IPS-20b (cell line): Measurements from ENCODE around the gene IZUMO1.
"Not testable (repeated sequence)": the region's sequence is repeated elsewhere in the genome, so short reads cannot be mapped to it uniquely, and the experiment has no call there.

Source experiments
- H3K27ac ChIP-seq: one replicate; pipeline ENCODE4 v1.5.1; 2013; ENCODE audit warnings: low read length
- H3K27me3 ChIP-seq: 2 replicates; pipeline ENCODE4 v1.6.1; 2013; ENCODE audit warnings: mild to moderate bottlenecking, low read length, inconsistent platforms; ENCODE audit not compliant: insufficient read depth
- H3K36me3 ChIP-seq: 2 replicates; pipeline ENCODE4 v1.6.1; 2013; ENCODE audit warnings: low read depth, mild to moderate bottlenecking, inconsistent platforms, low read length, moderate library complexity; ENCODE audit not compliant: insufficient read depth
- H3K4me1 ChIP-seq: 2 replicates; pipeline ENCODE4 v1.6.1; 2013; ENCODE audit warnings: mild to moderate bottlenecking, control low read depth, inconsistent platforms, low read length, moderate library complexity; ENCODE audit not compliant: insufficient read depth
- H3K4me3 ChIP-seq: 2 replicates; pipeline ENCODE4 v1.5.1; 2013; ENCODE audit warnings: mild to moderate bottlenecking, low read length, inconsistent platforms
- H3K9ac ChIP-seq: 2 replicates; pipeline ENCODE4 v1.6.1; 2013; ENCODE audit warnings: low read depth, mild to moderate bottlenecking, inconsistent platforms, low read length, moderate library complexity
- H3K9me3 ChIP-seq: 2 replicates; pipeline ENCODE4 v1.6.1; 2013; ENCODE audit warnings: mild to moderate bottlenecking, low read depth, low read length, inconsistent platforms; ENCODE audit not compliant: insufficient read depth

The IZUMO1 gene

DNA sequence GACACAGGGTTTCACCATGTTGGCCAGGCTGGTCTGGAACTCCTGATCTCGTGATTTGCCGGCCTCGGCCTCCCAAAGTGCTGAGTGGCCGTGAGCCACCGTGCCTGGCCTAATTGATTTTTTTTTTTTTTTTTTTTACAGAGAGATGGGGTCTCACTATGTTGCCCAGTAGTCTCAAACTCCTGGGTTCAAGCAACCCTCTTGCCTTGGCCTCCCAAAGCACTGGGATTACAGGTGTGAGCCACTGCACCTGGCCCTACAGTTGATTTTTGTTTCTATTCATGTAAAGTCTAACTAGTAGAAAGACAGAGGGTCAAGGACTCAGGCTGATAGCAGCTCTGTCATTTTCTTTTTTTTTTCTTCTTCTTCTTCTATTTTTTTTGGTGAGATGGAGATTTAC is 30.4 kb upstream of the IZUMO1 start:
- Histone ChIP-seq H3K36me3 (no peaks in the 10 kb centered on the region), H3K9ac (no peak overlapping the region), H3K4me3 (no peak overlapping the region), H3K27me3 (no peaks in the 10 kb centered on the region), H3K27ac (no peak overlapping the region), H3K4me1 (no peaks in the 10 kb centered on the region), H3K9me3 (no peaks in the 10 kb centered on the region)

DNA sequence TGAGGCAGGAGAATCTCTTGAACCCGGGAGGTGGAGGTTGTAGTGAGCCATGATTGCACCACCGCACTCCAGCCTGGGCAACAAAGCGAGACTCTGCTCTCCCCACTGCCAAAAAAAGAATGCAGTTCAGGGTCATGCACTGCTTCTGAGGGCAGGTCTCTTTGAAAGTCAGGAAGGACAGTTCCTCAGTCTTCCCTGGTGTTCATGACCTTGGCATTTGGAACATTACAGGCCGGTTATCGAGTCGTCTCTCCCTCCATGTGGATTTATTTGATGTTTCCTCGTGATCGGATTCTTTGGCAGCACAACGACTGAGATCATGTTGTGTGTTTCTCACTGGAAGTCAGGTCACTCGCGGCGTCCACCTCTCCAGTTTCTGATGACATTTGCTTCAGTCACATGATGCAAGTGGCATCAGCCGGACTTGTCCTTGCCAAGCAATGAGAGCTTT is 25.8 kb upstream of the IZUMO1 start:
- Histone ChIP-seq H3K27ac (no peak overlapping the region), H3K9me3 (no peaks in the 10 kb centered on the region), H3K27me3 (no peaks in the 10 kb centered on the region), H3K4me3 (no peak overlapping the region), H3K4me1 (no peaks in the 10 kb centered on the region), H3K36me3 (no peaks in the 10 kb centered on the region), H3K9ac (no peak overlapping the region)

DNA sequence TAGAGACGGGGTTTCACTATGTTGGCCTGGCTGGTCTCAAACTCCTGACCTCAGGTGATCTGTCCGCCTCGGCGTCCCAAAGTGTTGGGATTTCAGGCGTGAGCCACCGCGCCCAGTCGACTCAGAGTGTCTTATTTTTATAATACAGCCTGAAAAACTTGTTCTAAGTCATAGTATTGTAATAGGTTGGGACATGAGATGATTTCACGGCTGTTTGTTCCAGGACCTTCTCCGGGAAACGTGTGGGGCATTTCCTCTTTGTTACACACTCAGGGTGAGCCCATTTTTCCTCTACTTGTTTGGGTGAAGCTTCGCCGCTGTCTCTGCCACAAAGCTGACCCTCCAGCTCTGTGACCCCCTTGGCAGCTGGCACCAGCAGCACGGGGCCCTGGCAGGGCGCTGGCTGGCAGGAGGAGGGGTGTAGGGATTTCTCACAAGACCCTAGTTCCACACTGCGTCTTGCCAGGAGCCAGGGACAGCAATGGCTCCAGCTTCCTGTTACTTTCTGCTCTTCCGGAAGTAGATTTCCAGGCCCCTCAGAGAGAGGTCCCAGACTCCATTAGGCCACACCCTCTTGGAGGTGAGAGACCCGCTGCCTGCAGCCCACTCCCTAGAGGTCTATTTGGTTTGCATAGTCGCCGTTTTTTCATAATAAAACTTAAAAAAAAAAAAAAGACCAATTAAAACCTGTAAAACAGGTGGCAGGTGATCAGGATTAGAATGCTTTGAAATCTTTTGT is 24.2 kb upstream of the IZUMO1 start:
- Histone ChIP-seq H3K27me3 (no peaks in the 10 kb centered on the region), H3K9me3 (no peaks in the 10 kb centered on the region), H3K4me1 (no peaks in the 10 kb centered on the region), H3K9ac (no peak overlapping the region), H3K27ac (no peak overlapping the region), H3K4me3 (no peak overlapping the region), H3K36me3 (no peaks in the 10 kb centered on the region)

DNA sequence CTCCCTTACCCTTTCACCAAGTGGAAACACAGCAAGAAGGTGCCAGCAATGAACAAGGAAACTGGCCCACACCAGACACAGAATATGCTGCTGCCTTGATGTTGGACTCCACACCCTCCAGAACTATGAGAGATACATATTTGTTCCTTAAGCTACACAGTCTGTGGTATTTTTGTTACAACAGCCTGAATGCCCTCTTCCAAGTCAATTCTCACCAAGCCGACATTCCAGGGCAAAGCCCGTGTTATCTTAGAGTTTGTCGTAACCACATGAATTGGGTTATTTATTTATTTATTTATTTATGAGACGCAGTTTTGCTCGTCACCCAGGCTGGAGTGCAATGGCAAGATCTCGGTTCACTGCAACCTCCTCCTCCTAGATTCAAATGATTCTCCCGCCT is 23.6 kb upstream of the IZUMO1 start:
- no peaks in the 10 kb centered on the region for H3K36me3 ChIP-seq
- H3K9me3 ChIP-seq, result no peaks in the 10 kb centered on the region
- no peaks in the 10 kb centered on the region for H3K4me1 ChIP-seq
- H3K27me3 ChIP-seq, result no peaks in the 10 kb centered on the region
- no peak overlapping the region for H3K27ac ChIP-seq
- H3K9ac ChIP-seq, result no peak overlapping the region
- H3K4me3 ChIP-seq, result no peak overlapping the region

DNA sequence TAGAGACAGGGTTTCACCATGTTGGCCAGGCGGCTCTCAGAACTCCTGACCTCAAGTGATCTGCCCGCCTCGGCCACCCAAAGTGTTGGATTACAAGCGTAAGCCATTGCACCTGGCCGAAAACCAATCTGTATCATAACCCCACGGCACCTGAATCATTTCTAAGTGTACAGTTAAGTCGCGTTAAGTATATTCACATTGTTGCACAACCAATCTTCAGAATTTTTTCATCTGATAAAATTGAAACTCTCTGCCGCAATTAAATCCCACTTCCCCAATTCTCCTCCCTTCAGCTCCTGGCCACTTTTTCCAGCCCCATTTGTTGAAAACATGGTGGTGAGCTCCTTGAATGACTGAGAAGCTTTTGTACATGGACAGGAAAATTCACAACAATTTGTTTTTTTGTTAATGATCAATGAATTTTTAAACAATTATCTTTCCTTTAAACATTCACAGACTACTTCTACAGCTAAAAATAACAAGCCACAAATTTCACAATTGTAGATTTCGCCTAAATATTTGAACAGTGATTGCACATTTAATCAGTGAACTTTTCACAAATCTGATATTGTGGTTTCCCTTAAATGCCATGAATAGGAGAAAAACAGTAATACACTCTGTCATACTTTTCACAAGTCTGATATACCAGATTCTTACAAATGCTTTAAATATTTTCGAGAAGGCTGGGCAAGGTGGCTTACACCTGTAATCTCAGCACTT is 22.4 kb upstream of the IZUMO1 start:
- Histone ChIP-seq H3K4me3 (no peak overlapping the region), H3K27me3 (no peaks in the 10 kb centered on the region), H3K9me3 (no peaks in the 10 kb centered on the region), H3K4me1 (no peaks in the 10 kb centered on the region), H3K27ac (no peak overlapping the region), H3K9ac (no peak overlapping the region), H3K36me3 (no peaks in the 10 kb centered on the region)

DNA sequence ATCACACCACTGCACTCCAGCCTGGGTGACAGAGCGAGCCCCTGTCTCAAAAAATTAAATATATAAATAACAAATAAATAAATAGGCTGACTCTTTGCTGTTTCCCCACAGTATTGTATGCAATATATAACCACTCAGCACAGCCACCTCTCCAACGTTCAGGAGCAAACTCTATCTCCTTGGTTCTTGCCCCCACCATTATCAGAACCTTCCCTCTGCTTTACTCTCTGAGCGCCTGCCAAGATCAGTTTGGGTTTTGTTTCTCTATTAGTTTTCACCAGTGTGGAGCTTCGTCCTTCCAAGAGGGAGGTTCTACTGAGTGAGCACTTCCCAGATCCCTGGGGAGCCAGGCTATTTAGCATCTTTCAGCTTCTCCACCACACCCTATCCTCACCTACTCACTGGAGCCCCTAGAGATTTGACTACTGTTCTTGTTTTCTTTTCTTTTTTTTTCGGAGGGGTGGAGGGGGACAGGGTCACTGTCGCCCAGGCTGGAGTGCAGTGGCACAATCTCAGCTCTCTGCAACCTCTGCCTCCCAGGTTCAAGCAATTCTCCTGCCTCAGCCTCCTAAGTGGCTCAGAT is 21.6 kb upstream of the IZUMO1 start:
- not testable (repeated sequence) for H3K27ac ChIP-seq, H3K27me3 ChIP-seq

DNA sequence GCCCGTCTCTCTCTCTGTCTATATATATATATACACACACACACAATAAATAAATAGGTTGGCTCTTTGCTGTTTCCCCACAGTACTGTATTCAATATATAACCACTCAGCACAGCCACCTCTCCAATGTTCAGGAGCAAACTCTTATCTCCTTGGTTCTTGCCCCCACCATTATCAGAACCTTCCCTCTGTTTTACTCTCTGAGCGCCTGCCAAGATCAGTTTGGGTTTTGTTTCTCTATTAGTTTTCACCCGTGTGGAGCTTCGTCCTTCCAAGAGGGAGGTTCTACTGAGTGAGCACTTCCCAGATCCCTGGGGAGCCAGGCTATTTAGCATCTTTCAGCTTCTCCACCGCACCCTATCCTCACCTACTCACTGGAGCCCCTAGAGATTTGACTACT is 19.1 kb upstream of the IZUMO1 start:
- not testable (repeated sequence) for H3K9ac ChIP-seq

More for the DNA sequence above, 21.6 kb upstream of the IZUMO1 start:
- H3K36me3 ChIP-seq, H3K9ac ChIP-seq, H3K4me1 ChIP-seq, H3K9me3 ChIP-seq, H3K4me3 ChIP-seq: not testable (repeated sequence)

DNA sequence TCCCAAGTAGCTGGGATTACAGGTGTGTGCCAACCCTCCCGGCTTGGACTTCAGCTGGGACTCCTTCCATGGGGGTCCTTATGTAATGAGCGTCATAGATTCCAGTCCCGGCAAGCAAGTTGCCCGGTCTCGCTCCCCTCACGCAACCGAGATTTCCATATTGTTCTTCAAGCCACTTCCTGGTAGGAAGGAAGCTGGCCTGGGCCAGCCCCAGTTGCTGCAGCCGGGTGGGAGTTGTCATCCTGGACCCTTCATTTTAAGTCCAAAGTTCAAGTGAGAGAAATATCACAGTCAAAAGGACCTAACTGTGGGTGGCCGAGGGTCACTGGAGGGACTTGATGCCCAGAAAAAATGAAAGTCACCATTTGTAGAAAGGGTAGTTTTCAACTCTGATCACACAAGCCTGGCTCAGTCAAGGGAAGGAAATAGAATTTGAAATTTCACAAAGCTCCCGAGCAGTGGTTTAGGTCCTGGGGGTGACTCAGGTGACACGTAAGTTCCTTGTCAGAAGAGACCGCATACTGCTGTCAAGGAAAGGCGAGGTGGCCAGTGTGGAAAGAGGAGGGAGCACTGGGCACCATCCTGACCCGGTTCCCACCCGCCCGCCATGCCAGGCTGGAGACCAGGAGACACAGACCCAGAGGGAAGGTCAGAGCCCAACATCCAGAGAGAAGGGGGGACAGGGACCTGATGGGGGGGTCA is 13.9 kb upstream of the IZUMO1 start:
- H3K36me3 ChIP-seq, result no peaks in the 10 kb centered on the region
- no peaks in the 10 kb centered on the region for H3K9me3 ChIP-seq
- no peak overlapping the region for H3K4me3 ChIP-seq
- H3K27me3 ChIP-seq, result peaks cover 22% of the 10 kb centered on the region
- H3K9ac ChIP-seq, result no peak overlapping the region
- no peak overlapping the region for H3K27ac ChIP-seq
- H3K4me1 ChIP-seq, result no peaks in the 10 kb centered on the region

More for the DNA sequence above, 19.1 kb upstream of the IZUMO1 start:
- not testable (repeated sequence) for H3K9me3 ChIP-seq, H3K4me3 ChIP-seq, H3K36me3 ChIP-seq, H3K27ac ChIP-seq, H3K4me1 ChIP-seq
- peaks cover 19% of the 10 kb centered on the region for H3K27me3 ChIP-seq

DNA sequence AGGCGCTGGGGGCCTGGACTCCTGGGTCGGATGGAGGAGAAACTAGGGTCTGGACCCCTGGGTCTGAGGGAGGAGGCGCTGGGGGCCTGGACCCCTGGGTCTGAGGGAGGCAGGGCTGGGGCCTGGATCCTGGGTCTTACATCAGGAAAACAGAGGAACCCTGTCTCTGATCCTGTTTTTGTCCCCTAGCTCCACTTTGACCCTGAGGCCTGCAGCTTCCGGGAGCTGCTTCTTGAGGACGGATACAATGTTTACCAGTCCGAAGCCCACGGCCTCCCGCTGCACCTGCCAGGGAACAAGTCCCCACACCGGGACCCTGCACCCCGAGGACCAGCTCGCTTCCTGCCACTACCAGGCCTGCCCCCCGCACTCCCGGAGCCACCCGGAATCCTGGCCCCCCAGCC is 11.0 kb upstream of the IZUMO1 start:
- peaks cover 11% of the 10 kb centered on the region; the same call in 1 of the 2 replicates for H3K4me1 ChIP-seq
- H3K36me3 ChIP-seq, result no peaks in the 10 kb centered on the region
- H3K9me3 ChIP-seq, result no peaks in the 10 kb centered on the region
- H3K27ac ChIP-seq, result no peak overlapping the region
- no peak overlapping the region for H3K4me3 ChIP-seq
- H3K27me3 ChIP-seq, result peaks cover 33% of the 10 kb centered on the region
- no peak overlapping the region for H3K9ac ChIP-seq

DNA sequence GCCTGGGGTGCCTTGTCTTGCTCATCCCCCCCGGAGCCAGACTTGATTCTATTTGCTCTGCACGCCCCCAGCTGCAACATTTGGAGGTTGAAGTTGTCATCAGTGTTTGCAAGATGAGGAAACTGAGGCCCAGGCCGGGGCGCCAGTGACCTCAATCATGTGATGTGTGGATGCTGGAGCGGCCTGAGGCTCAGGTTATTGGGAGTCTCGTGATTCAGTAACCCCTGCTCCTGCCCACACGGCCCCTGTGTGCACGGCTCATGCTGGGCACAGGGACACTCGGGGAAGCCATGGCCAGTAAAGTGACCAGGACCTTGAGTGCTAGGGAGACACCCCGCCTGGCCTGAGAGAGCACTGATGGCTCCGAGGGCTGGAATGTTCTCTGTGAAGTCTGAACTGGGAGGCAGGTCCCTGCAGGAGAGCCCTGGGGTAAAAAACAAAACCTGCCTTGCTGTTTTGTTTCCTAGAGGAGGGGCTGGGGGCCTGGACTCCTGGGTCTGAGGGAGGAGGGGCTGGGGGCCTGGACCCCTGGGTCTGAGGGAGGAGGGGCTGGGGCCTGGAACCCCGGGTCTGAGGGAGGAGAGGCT is 10.5 kb upstream of the IZUMO1 start:
- Histone ChIP-seq H3K4me3 (no peak overlapping the region), H3K4me1 (peaks cover 11% of the 10 kb centered on the region; the same call in 1 of the 2 replicates), H3K27me3 (peaks cover 32% of the 10 kb centered on the region), H3K36me3 (no peaks in the 10 kb centered on the region), H3K9ac (no peak overlapping the region), H3K9me3 (no peaks in the 10 kb centered on the region), H3K27ac (no peak overlapping the region)

DNA sequence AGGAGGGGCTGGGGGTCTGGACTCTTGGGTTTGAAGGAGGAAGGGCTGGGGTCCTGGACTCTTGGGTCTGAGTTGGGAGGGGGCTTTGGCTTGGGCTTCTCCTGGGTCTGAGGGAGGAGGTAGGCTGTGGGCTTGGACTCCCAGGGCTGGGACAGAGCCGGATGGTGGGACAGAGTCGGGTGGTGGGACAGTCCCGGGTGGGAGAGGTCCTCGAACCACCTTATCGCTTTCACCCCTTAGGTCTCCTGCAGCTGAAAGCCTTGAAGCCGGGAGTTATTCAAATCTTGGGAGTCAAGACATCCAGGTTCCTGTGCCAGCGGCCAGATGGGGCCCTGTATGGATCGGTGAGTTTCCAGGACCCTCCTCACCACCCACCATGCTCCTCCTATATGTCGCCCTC is 10.0 kb upstream of the IZUMO1 start:
- H3K27me3 ChIP-seq, result peaks cover 33% of the 10 kb centered on the region
- no peaks in the 10 kb centered on the region for H3K9me3 ChIP-seq
- H3K27ac ChIP-seq, result no peak overlapping the region
- H3K4me3 ChIP-seq, result no peak overlapping the region
- no peak overlapping the region for H3K9ac ChIP-seq
- H3K4me1 ChIP-seq, result peaks cover 11% of the 10 kb centered on the region; the same call in 1 of the 2 replicates
- H3K36me3 ChIP-seq, result no peaks in the 10 kb centered on the region
